ENCODE data around the gene PCGF1. TPM values are rescaled to one million over a fixed set of nuclear protein-coding genes. Genes with fewer than 3 reads are reported as not detected.
A peak's percentile ranks its signal among the peaks of the same experiment; 100 is the strongest.

PCGF1 gene
- total and polyA plus RNA-seq, 9 of the 15 experiments (the other 6 are each of a cell fraction or from before 2014, with no cell fraction given) = 20.3 to 45.7 (median 29.3) TPM

DNA sequence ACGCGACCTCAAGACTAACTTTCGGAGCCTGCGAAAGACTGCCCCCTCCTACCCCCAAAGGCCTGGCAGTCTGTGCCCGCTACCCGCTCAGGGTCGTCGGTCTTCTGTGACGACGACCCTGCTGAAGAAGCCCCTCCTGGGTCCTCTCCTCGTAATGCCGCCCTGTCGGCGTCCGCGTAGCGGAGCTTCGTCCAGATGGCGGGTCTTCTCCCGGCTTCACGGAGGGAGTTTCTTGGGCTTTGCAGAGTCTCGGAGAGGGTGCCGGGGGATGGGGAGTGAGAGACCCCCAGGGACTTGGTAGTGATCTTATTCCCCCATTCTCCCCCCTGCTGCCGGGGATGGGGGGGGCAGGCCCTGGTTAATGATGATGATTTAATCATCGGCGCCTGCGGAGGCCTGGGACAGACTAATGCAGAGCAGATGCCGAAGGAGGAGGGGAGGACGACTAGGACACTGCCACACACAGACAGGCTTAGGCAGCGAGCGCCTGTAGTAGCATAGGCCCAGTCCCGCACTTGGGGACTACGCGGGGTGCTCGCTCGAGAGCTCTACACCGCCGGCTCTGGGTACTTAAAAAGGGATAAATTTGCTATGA lies 528 bp upstream of the PCGF1 start (continued):
- TF ChIP-seq PRDM10 (IDR thresholded peaks at IDR 0.05; ENCODE audit: partially characterized antibody) = peak; percentile 26
- TF ChIP-seq ZNF174 (CRISPR knock-in tag; IDR thresholded peaks at IDR 0.05) = no peak
- TF ChIP-seq PHF8 (IDR thresholded peaks at IDR 0.05; ENCODE audit: borderline replicate concordance, low read length) = 0 out of 2 replicates have a peak, but pooled peaks have one; percentile 30
- TF ChIP-seq ZBTB7A (IDR thresholded peaks at IDR 0.05; ENCODE audit: borderline replicate concordance, control insufficient read depth, low read depth, low read length) = peak; percentile 65; the same call in 1 of the 2 replicates
- peak; percentile 38; the same call in 1 of the 2 replicates for TF ChIP-seq ARID1B (IDR thresholded peaks at IDR 0.05)
- peak; percentile 93 for TF ChIP-seq ZFX (CRISPR knock-in tag; IDR thresholded peaks at IDR 0.05)
- TF ChIP-seq NFRKB (IDR thresholded peaks at IDR 0.05; ENCODE audit: low read depth) = peak; percentile 62; the same call in 1 of the 2 replicates
- peak; percentile 40; the same call in 1 of the 2 replicates for TF ChIP-seq POLR2G (IDR thresholded peaks at IDR 0.05; ENCODE audit: low read depth, low read length)
- TF ChIP-seq ZNF395 (CRISPR knock-in tag; IDR thresholded peaks at IDR 0.05) = peak; percentile 78; the same call in 1 of the 2 replicates
- TF ChIP-seq MGA (IDR thresholded peaks at IDR 0.05) = 0 out of 2 replicates have a peak, but pooled peaks have one; percentile 31

Measured in K562 (cell line).